PC-3 (cell line): ENCODE data around the gene RPL6.

ENCODE experiments used
- CTCF ChIP-seq: fragments of 300-600 bp; sonication (generic); conservative IDR thresholded peaks from 2 replicates; pipeline ENCODE4 v1.5.1; 2017; ENCODE audit warnings: antibody characterized with exemption, low read depth, mild to moderate bottlenecking, low read length
- EZH2phosphoT487 ChIP-seq: fragments of 300-600 bp; sonication (generic); IDR thresholded peaks from 2 replicates; pipeline ENCODE4 v1.6.1; 2018; ENCODE audit warnings: mild to moderate bottlenecking, antibody characterized with exemption, low read length, borderline replicate concordance

- TF ChIP-seq CTCF (no peak), EZH2phosphoT487 (no peak)
Observed at GRCh38 chr12:112439769-112440168, 30.4 kb upstream of the RPL6 start.
